ENCODE data around the gene GNPNAT1. TPM values are rescaled to one million over a fixed set of nuclear protein-coding genes. Genes with fewer than 3 reads are reported as not detected.

Gene GNPNAT1
- total and polyA plus RNA-seq, 2 donors (not counting 1 experiment from before 2014, with no cell fraction given) = 2.1 to 7.8 TPM

DNA sequence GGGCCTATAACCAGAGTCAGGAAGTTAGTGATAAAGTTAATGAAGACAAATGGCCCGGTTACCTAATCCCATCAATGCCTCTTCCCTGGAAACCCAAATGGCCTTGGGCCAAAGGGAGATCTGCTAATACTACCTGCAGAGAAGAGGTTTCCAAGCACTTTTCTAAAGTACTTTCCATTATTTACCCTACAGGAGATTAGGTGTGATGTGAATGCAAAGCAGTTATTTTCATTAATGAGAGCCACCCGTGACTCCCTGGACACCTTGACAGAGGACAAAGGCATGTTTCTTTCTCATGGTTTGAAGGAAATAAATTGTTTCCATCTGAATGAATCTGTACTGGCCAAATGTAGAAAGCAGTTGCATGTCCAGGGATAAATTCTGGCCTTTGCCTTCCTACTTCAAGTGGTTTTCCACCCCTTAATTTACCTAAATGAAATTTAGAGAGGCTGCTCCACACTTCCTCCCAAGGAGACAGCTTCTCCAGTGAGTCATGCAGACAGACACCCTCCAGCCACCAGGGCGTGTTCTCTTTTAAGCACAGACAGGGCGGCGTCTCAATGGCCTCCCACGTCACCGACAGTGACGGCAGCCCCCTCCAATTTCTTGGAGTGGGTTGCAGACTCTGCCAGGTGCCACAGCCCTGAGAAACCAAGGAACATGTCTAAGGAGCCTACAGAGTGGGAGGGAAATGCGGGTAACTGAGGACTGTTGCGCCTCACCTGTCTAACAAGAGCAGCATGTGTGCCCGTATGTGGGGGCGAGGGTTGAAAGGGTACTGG, 43.9 kb upstream of the GNPNAT1 start:
- no peak overlapping the region for H3K27ac Mint-ChIP-seq
- DNase-seq = no peak

DNA sequence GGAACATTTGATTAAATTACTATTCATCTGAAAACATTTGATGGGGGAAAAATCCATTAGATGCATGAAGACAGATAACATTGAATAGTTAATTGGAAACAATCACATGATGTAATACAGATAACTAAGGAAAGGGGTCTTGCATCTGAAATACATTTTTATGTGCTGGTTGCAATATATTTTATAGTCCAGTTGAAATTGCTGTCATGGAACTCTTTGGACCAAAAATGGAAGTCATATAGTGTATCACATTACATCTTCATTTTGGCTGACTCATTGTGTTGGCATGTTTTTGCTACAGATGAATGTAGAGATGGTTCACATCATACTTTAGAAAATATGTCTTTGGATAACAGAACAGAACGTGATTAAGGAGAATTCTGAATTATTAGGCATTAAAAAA, 43.0 kb upstream of the GNPNAT1 start:
- ATAC-seq (ENCODE audit: low read depth) (no peak), DNase-seq (no peak)
- Histone ChIP-seq H4K20me1 (ENCODE audit: control insufficient read depth, insufficient read depth, low read length, poor library complexity, severe bottlenecking) (no peaks in the 10 kb centered on the region), H3K36me3 (replicated peaks in 1 of 2; ENCODE audit: control extremely low read depth in 1 of 2, control insufficient read depth in 1 of 2, extremely low read depth in 1 of 2, insufficient read depth in 2 of 2, low read length in 1 of 2) (no peaks in the 10 kb centered on the region), H3K4me1 (ENCODE audit: control insufficient read depth in 2 of 2, insufficient read depth in 2 of 2, low read length in 2 of 2) (no peaks in the 10 kb centered on the region), H3K79me2 (ENCODE audit: control insufficient read depth, insufficient read depth, low read length) (no peaks in the 10 kb centered on the region), H3K27me3 (replicated peaks in 1 of 4; ENCODE audit: control extremely low read depth in 1 of 4, control insufficient read depth in 3 of 4, insufficient read depth in 4 of 4, low read length in 3 of 4) (no peaks in the 10 kb centered on the region), H3K4me2 (replicated peaks; ENCODE audit: low read depth, low read length, poor library complexity, severe bottlenecking) (no peak overlapping the region), H3K9ac (ENCODE audit: low read length) (no peak overlapping the region), H3K4me3 (ENCODE audit: control extremely low read depth in 1 of 5, extremely low read depth in 1 of 5, insufficient read depth in 1 of 5, low read depth in 2 of 5, low read length in 4 of 5) (no peak overlapping the region), H3K27ac (ENCODE audit: low read length in 2 of 2) (no peak overlapping the region), H3K9me3 (ENCODE audit: control extremely low read depth in 1 of 3, control insufficient read depth in 2 of 3, insufficient read depth in 1 of 3, low read length in 2 of 3) (no peaks in the 10 kb centered on the region), H2AFZ (ENCODE audit: insufficient read depth, low read depth, low read length, poor library complexity, severe bottlenecking) (no peak overlapping the region)
- peaks cover 9% of the 10 kb centered on the region for H3K27me3 Mint-ChIP-seq
- POLR2A ChIA-PET = no interaction called here
- H3K27ac Mint-ChIP-seq = no peak overlapping the region
- CTCF ChIA-PET = interaction anchor here (0.7 to 1.9 kb wide), 3 partner anchors 9 to 110 kb away, joined by 4 to 5 read pairs (median 5); no protein-coding TSS in a partner anchor
- WGBS (ENCODE audit: insufficient coverage) = no CpG with 5 or more reads among the region's 1 CpG
- intact Hi-C loops (cut with micrococcal nuclease) = no loop called here
- H3K4me1 Mint-ChIP-seq = peaks cover 3% of the 10 kb centered on the region
- no peak overlapping the region for H3K4me3 Mint-ChIP-seq
- TF ChIP-seq EZH2 (IDR thresholded peaks at IDR 0.05; ENCODE audit: borderline replicate concordance, insufficient read depth, low read depth, low read length, poor library complexity, severe bottlenecking) = no peak
- TF ChIP-seq, protein P1, sequence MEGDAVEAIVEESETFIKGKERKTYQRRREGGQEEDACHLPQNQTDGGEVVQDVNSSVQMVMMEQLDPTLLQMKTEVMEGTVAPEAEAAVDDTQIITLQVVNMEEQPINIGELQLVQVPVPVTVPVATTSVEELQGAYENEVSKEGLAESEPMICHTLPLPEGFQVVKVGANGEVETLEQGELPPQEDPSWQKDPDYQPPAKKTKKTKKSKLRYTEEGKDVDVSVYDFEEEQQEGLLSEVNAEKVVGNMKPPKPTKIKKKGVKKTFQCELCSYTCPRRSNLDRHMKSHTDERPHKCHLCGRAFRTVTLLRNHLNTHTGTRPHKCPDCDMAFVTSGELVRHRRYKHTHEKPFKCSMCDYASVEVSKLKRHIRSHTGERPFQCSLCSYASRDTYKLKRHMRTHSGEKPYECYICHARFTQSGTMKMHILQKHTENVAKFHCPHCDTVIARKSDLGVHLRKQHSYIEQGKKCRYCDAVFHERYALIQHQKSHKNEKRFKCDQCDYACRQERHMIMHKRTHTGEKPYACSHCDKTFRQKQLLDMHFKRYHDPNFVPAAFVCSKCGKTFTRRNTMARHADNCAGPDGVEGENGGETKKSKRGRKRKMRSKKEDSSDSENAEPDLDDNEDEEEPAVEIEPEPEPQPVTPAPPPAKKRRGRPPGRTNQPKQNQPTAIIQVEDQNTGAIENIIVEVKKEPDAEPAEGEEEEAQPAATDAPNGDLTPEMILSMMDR (IDR thresholded peaks at IDR 0.05) = no peak
- H3K9me3 Mint-ChIP-seq (ENCODE audit: insufficient read depth) = no peaks in the 10 kb centered on the region

More for the DNA sequence above, 43.9 kb upstream of the GNPNAT1 start:
- Histone ChIP-seq H3K79me2 (ENCODE audit: control insufficient read depth, insufficient read depth, low read length) (no peaks in the 10 kb centered on the region), H3K9me3 (ENCODE audit: control extremely low read depth in 1 of 3, control insufficient read depth in 2 of 3, insufficient read depth in 1 of 3, low read length in 2 of 3) (no peaks in the 10 kb centered on the region), H3K27ac (ENCODE audit: low read length in 2 of 2) (no peak overlapping the region), H2AFZ (ENCODE audit: insufficient read depth, low read depth, low read length, poor library complexity, severe bottlenecking) (no peak overlapping the region), H3K9ac (ENCODE audit: low read length) (no peak overlapping the region), H3K27me3 (replicated peaks in 1 of 4; ENCODE audit: control extremely low read depth in 1 of 4, control insufficient read depth in 3 of 4, insufficient read depth in 4 of 4, low read length in 3 of 4) (no peaks in the 10 kb centered on the region), H4K20me1 (ENCODE audit: control insufficient read depth, insufficient read depth, low read length, poor library complexity, severe bottlenecking) (no peaks in the 10 kb centered on the region), H3K4me2 (replicated peaks; ENCODE audit: low read depth, low read length, poor library complexity, severe bottlenecking) (no peak overlapping the region), H3K4me1 (ENCODE audit: control insufficient read depth in 2 of 2, insufficient read depth in 2 of 2, low read length in 2 of 2) (no peaks in the 10 kb centered on the region), H3K36me3 (replicated peaks in 1 of 2; ENCODE audit: control extremely low read depth in 1 of 2, control insufficient read depth in 1 of 2, extremely low read depth in 1 of 2, insufficient read depth in 2 of 2, low read length in 1 of 2) (no peaks in the 10 kb centered on the region), H3K4me3 (ENCODE audit: control extremely low read depth in 1 of 5, extremely low read depth in 1 of 5, insufficient read depth in 1 of 5, low read depth in 2 of 5, low read length in 4 of 5) (no peak overlapping the region)
- 97% methylated on average over 9 of the region's 12 CpGs for WGBS (ENCODE audit: insufficient coverage)
- Mint-ChIP-seq H3K9me3 (ENCODE audit: insufficient read depth) (no peaks in the 10 kb centered on the region), H3K4me1 (peaks cover 3% of the 10 kb centered on the region), H3K4me3 (no peak overlapping the region), H3K27me3 (peaks cover 5% of the 10 kb centered on the region)
- ATAC-seq (ENCODE audit: low read depth) = no peak
- intact Hi-C loops (cut with micrococcal nuclease) = no loop called here
- no peak for TF ChIP-seq EZH2 (IDR thresholded peaks at IDR 0.05; ENCODE audit: borderline replicate concordance, insufficient read depth, low read depth, low read length, poor library complexity, severe bottlenecking)
- TF ChIP-seq, protein P1 (IDR thresholded peaks at IDR 0.05) = no peak
- POLR2A ChIA-PET = no interaction called here
- CTCF ChIA-PET = interaction anchor here (1.6 to 1.9 kb wide), 2 partner anchors 10 to 12 kb away, joined by 5 read pairs; no protein-coding TSS in a partner anchor

All from B cell (primary cell).